GM12892 (cell line): ENCODE measurements around the gene WDR75.

Experiments
- POLR2A ChIP-seq: IDR thresholded peaks from 2 replicates; pipeline ENCODE4 v1.6.1; 2011; ENCODE audit warnings: low read depth, low read length, control low read depth
- POLR2AphosphoS5 ChIP-seq: IDR thresholded peaks from 2 replicates; pipeline ENCODE4 v1.6.1; 2011; ENCODE audit warnings: low read depth, low read length, control low read depth

DNA sequence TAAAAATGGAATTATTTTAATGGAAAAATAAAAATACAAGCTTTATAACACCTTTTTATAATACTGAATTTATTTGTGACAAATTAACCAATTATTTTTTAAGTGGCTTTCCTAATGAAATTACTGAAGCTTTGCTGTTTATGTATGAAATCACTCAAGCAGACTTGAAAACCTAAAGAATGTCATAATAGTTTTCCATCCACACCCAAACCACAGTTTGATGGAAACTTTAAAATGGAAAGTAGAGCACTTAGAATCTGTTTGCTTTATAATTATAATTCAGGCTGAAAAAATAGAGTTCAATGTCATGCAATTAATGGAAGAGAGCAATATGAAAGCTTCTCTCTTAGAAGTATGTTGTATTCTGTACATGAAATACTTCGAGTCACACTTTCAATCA lies 31.6 kb upstream of the WDR75 start:
- TF ChIP-seq POLR2AphosphoS5 (no peak), POLR2A (no peak)
